OCI-LY7 (cell line): ENCODE results near the gene OR3A3.

Experiments used
- EZH2phosphoT487 ChIP-seq: fragments of 200-600 bp; sonication (generic); IDR thresholded peaks from 2 replicates; pipeline ENCODE4 v1.6.1; 2018; ENCODE audit warnings: low read depth, borderline replicate concordance, mild to moderate bottlenecking, mixed run types, antibody characterized with exemption, low read length, moderate library complexity, mixed read lengths
- TF ChIP-seq, protein P1 (sequence below): fragments of 200-600 bp; sonication (generic); conservative IDR thresholded peaks from 2 replicates; pipeline ENCODE4 v1.5.1; 2014; ENCODE audit warnings: mild to moderate bottlenecking, antibody characterized with exemption, low read length, moderate library complexity, mixed read lengths

DNA sequence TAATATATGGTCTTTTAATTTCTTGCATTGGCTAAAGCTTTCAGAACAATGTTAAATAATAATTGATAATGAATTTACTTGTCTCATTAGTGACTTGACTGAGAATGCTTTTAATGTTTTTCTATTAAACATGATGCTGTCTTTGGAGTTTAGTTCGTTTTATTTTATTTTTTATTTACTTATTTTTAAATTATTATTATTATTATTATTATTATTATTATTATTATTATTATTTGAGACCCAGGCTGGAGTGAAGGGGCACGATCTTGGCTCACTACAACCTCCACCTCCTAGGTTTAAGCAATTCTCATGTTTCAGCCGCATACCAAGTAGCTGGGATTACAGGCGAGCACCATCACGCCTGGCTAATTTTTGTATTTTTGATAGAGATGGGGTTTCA, 4.4 kb downstream of the OR3A3 start:
- TF ChIP-seq, protein P1, sequence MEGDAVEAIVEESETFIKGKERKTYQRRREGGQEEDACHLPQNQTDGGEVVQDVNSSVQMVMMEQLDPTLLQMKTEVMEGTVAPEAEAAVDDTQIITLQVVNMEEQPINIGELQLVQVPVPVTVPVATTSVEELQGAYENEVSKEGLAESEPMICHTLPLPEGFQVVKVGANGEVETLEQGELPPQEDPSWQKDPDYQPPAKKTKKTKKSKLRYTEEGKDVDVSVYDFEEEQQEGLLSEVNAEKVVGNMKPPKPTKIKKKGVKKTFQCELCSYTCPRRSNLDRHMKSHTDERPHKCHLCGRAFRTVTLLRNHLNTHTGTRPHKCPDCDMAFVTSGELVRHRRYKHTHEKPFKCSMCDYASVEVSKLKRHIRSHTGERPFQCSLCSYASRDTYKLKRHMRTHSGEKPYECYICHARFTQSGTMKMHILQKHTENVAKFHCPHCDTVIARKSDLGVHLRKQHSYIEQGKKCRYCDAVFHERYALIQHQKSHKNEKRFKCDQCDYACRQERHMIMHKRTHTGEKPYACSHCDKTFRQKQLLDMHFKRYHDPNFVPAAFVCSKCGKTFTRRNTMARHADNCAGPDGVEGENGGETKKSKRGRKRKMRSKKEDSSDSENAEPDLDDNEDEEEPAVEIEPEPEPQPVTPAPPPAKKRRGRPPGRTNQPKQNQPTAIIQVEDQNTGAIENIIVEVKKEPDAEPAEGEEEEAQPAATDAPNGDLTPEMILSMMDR: no peak
- no peak for TF ChIP-seq EZH2phosphoT487
